NOMO-1 treated with DMSO at 0.1 percent for 48 hours (cell line): ENCODE results near the gene CNTNAP4.

Source experiments
- DNase-seq: peaks from one replicate; lab custom pipeline; 2025; ENCODE audit not compliant: unreplicated experiment; lab: John Stamatoyannopoulos, UW

CNTNAP4 gene

DNA sequence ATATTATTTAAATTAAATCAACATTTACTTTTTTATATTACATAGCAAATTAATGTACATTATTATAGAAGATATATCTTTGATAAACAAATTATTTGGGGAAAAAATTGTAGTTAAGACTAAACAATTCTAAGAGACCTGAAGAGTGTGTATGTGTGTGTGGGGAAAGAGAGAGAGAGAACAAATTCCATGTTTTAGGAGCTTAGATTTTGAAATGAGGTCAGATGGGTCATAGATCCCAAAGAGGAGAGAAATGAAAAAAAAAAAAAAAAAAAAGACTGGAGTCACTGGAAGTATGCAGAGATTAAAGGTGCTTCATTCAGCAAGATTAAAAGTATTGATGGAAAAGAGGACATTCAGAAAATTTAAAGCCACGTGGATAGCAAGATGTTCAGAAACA lies 206.8 kb downstream of the CNTNAP4 start:
- no peak for DNase-seq

DNA sequence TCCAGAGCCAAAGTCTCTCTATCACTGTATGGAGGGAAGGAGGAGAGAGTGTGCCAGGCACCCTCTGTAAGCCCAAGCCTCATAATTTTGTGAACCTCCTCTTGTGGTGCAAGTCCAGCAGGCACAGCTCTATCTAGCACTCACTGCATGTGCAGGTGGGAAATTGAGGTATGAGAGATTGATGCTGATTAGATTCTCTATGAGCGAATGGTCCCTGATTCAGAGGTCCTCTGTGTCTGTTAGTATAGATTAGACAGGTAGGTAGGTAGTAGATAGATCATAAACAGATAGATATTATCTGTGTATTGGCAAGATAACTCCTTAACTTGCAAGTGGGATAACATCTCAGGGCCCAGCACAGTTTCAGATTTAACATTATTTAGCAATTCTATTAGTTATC lies 209.5 kb downstream of the CNTNAP4 start:
- no peak for DNase-seq

DNA sequence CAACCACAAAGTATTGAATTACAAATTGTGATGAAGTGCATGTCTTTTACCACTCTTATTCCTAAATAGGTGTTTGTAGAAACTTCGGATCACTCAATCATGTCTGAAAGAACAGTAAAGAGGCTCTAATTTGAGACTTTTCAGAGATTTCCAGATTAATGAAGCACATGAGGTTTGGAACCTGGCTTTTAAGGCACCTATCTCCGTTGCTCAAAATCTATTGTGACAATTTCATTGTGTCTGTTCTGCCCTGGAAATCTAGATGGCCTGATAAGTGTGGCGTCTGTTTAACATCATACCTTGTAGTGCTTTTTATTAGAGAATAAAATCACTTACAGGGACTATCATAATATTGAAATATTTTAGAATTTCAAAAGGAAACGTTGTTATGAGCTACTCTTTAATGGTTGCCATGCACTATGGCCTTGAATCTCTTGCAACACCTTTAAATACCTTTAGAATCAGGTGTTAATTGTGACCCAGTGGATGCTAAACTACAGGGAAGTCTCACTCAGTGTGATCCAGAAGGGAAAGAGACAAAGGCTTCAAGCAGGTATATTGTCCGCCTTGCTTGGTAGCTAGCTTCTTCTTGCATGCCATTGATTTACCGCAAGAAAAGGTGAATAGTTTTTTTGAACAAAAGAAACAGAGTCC lies 210.3 kb downstream of the CNTNAP4 start:
- DNase-seq: no peak

DNA sequence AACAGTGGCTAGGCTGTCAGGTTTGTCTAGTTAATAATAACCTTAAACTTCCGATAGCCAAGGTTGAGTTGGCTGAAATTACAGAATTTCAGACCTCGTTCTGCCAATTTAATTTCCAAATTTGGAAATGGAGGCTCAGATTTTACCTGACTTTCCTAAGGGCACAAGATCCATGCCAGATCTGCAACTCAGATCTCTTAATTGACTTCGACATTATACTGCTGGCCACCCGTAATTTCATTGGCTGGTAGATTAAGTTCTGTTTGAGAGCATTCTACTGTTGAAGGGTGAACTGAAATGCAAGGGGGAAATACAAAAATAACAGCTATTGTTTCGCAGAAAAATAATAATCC lies 210.8 kb downstream of the CNTNAP4 start:
- no peak for DNase-seq

DNA sequence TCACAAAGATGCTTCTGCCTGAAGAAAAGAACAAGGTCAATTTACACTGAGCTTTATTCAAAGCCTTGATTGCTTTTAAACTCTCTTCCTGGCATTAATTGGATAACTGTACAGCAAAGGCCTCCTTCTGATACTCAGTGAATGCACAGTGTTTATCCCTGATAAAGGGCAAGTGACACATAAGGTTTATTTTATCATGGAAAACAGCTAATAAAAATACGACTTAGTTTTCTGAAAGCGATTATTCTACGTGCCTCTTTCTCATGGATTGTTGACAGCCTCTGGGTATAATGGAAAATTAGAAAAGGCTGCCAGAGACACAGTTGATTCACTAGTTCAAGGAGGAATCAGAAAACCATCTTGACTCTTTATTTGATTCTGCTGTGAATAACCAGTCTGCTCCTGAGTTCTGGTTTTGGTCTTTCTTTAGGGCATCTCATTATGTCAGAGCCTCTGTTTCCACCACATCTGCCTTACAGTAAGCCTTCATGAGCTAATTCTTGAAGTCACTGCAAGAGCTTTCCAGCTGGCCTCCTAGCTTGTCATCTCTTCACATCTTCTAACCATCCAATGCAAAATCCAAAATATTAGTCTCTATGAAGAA lies 212.9 kb downstream of the CNTNAP4 start:
- no peak for DNase-seq

DNA sequence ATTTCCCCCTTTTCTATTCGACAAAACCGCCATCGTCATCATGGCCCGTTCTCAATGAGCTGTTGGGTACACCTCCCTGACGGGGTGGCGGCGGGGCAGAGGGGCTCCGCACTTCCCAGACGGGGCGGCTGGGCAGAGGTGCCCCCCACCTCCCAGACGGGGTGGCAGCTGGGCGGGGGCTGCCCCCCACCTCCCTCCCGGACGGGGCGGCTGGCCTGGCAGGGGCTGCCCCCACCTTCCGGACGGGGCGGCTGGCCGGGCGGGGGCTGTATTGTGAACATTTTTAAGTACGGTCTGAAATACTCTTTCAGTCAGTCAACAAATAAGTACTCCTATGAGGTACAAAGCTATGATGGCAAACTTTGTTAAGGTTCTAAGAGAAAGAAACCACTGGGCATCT lies 222.8 kb downstream of the CNTNAP4 start:
- DNase-seq: no peak

DNA sequence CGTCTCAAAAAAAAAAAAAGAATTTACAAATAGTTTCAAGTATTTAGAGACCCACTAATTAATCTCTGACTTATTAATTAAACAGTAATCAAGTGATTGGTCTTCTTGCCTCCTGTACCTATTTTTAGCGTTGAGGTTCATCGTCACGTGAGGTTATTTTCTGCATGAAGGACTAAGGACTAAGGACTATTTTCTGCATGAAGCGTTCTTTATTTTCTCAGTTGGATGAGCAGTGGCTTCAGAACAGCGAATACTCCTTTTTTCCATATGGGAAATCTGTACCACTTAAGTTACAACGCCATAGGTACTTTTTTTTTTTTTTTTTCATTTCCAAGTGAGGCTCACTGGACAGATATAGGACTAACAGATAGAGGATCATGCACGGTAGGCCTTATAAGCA lies 224.9 kb downstream of the CNTNAP4 start:
- no peak for DNase-seq

DNA sequence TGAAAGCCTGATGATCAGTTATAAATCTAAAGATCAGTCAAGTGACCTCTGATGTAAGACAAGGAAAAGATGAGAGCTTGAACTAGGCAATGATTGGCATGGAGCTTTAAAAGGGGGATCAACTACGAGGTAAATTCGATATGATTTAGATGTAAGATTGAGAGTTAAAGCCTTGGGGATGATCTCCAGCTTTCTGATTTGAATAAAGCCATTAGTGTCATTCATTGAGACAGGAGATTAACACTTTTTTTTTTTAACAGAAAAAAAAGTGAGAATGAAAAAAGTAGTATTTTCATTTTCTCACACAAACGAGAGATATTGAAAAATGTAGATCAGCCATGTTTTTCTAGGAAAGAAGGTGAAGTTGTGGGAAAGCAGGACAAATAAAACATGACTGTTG lies 225.4 kb downstream of the CNTNAP4 start:
- no peak for DNase-seq

DNA sequence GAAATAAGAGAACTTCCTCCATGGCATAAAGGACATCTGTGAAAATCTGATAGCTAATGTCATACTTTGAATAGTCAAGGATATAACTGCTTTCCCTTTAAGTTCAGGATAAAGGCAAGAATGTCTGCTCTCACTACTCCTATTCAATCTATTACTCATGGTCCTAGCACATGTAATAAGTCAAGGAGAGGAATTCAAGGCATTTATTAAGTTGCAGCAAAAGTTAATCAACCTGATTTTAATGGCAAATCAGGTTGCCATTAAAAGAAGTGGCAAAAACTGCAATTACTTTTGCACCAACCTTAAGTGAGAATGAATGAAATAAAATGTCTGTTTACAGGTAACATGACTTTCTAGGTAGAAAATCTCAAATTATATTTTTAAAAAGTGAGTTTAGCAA lies 225.9 kb downstream of the CNTNAP4 start:
- no peak for DNase-seq

DNA sequence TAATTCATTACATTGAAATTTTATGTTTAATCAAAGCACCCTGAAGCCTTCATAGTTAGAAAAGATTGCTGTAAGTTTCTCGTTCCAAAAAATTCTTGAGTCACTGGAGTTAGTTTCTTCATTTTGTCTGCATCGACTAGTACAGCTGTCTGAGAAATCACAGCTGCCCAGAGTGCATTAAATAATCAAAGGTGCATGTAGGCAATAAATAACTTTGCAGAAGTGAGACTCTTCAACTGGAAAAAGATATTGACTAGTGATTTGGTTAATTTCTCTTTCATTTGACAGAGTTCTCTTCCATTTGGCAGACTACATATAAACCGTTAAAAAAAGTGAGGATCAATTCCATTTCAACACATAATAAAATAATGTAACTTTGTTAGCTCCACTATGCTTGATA lies 234.0 kb downstream of the CNTNAP4 start:
- no peak for DNase-seq

DNA sequence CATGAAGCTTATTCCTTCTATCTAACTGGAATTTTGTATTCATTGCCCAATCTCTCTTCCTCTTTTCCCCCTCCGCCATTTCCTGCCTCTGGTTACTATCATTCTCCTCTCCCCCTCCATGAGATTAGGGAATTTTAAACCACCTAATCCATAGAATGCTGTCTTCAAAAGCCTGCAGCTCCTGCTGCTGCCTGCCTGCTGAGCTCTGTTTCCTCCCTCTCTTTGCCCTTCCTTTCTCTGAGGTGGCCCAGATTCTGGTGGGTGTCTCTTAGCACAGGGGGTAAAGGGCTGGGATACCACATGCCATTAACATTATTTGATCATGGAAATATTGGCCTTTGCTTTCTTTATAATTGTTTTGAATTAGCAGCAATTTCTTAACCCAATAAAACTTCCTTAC lies 241.6 kb downstream of the CNTNAP4 start:
- no peak for DNase-seq

DNA sequence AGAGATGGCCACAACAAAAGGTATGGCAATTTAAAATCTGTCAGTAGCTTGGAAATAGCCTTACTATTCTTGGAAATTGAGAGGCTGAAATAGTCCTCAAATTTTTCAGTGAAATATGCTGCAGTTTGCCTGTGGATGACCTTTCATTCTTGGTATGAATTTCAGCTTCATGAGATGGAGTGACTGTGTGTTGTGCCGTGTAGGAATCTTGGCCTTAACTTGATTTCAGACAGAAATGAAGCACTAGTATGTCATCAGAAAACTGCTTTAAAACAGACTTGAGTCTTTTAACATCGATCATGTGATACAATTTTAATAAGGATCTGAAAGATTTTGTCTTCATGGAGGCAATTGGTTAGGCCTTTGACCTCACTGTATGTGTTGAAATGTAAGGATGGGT lies 247.2 kb downstream of the CNTNAP4 start:
- no peak for DNase-seq

DNA sequence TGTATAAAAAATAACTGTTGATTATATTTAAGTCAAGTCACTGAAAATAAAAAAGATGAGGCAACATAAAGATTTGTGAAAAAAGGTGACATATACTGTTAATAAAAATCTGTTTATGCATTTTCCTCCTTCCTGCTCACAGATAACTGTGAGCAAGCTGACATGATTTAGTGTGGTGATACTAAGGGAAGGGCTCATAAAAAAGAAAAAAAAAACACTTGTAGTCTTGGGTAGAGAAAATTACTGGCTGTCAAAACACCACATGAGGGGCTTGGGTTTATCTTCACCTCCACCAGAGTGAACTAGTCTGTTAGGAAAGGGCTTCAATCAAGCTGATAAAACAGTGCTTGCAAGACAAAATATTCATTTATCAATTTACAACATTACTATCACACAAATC lies 247.6 kb downstream of the CNTNAP4 start:
- no peak for DNase-seq

DNA sequence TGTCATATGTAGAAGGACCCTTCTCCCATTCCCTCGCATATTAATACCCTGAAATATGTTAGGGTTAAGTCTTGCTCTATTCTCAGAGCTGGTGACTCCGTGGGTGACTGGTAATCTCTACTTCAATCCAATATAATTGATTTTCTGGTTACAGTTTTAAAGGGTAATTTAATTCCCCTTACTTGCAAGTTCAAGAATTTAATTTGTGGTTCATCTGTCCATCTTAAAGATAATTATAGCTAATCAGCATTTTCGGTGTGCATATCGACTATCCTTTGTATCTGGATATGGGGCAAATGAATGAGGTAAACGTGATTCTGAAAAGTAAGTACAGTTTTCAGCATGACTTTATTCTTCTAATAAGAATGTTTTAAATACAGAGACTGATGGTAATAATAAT lies 250.0 kb downstream of the CNTNAP4 start:
- no peak for DNase-seq

DNA sequence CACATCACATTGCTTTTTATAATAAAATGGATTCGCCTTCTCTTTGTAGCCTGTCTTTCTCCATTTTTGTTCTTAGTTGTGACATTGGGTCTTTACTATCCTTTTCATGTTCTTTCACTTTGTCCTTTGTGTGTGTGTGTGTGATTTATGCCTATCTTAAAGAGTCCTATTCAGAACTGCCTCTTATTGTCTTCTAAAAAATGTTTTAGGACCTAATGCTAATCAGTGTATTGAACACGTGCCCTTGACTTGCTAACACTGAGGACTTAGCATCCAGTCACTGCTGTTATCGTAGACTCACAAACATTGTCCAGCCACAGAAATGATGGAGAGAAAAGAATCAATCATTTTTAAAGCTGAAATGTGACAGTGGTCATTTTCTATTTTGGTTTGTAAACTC lies 251.9 kb downstream of the CNTNAP4 start:
- no peak for DNase-seq

DNA sequence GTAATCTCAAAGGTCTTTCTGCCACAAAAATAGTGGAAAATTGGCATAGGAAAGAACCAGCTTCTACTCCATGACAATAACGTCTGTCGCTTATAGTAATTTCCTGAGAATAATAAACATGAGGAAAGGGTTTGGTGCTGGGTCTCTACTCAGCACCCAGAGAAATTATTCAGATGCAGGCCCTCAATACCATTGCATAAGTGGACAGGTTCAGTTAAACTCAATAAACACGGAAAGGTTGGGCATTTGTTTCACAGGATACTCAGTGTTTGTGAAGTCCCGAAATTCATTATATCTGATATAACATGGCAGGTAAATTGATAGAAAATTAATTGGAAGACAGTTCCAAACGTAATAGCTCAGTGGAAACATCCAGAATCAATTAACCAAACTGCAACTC lies 254.0 kb downstream of the CNTNAP4 start:
- no peak for DNase-seq

DNA sequence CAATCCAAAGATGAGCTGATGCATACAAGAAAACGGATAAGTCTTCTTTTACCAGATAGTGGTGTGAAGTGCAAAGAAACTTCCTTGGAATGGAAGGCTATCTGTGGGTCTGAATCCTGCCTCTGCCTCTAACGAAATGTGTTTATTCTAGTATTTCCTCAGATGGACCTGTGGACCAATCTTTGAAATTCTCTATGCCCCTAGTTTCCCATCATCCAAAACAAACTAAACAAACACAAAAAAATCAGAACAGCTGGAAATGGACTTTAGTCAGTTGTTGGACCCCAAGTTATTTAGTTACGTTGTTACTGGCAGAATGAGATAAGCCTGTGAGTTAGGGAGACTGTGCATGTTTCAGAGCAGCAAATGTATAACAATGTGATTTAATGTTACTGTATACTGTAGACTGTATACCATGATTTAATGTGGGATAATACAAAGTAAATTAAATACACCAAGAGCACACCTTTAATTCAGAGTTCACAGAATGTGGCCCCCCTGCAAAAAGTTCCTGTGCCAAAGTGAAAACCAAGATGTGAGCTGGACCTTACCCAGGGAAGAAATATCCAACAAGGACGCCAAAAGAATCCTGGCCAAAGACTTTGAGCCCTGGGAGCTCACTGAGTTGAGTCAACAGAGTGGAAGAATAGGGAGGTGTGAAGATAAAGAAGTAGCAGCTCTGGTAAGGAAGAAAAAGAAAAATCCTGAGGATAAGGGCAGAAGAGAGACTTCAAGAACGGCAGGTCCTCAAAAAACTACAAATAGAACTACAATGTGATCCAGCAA lies 255.2 kb downstream of the CNTNAP4 start:
- no peak for DNase-seq

DNA sequence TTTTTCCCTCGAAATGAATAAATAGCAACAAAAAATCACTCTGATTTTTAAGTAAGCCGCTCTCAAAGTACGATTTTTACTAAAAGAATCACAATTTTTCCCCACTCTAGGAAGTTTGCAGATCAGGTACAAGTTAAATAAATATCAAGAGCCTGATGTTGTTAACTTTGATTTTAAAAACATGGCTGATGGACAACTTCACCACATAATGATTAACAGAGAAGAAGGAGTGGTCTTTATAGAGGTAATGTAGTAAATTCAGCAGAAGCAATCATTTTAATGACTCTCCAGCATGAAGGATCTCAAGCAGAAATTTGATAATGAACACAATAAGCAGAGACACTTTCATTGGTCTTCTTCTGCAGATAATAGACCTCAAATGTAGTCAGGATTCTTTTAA lies 262.4 kb downstream of the CNTNAP4 start:
- no peak for DNase-seq

DNA sequence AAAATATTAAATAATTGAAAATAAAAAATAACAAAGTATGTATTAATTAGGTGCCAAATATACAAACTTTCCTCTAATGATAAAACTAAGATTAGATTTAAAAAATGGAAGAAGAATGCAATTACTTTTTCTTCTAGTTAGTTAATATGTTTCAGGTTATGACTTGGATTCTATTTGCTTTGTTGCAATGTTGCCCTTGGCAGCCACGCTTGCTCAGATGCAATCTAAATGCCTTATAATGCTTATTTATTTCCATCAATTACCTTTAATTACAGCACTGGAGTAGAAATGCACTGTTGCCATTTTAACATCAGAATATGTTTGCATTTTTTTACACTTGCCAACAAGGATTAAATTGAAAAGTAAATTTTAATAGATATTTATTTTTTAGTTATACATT lies 263.9 kb downstream of the CNTNAP4 start:
- DNase-seq: no peak

DNA sequence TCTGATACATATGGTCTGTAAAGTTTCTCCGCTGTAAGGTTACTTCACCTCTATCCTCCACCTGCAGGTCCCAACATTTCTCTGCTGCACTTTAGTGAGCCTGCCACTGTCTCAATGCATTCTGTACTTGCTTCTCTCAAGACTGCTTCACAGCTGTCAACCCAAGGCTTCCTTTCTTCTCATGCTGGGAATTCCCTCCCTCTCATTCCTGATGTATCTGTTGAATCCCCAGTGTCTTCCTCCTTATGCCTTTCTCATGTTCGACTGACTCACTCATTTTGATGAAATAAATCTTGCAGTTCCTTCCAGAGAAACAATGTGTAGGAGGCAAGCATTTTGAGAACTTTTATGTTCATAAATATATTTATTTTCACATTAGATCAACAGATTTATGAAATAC lies 288.3 kb downstream of the CNTNAP4 start:
- no peak for DNase-seq

DNA sequence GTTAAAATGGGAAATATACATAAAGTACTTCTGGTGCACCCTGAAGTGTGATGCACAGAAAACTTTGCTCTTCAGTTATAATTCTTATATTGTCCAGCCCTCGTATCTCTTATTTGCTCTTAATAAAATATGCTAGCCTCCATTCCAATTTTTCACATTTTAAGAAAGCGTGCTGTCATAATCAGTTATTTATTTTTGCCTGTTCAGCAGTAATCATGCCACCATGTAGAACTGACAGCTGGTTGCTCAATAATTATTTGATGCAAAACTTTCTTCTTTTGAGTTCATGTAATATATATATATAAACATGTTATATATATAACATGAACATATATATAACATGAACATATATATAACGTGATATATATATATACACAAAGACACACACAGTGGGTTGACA lies 294.6 kb downstream of the CNTNAP4 start:
- DNase-seq: no peak

DNA sequence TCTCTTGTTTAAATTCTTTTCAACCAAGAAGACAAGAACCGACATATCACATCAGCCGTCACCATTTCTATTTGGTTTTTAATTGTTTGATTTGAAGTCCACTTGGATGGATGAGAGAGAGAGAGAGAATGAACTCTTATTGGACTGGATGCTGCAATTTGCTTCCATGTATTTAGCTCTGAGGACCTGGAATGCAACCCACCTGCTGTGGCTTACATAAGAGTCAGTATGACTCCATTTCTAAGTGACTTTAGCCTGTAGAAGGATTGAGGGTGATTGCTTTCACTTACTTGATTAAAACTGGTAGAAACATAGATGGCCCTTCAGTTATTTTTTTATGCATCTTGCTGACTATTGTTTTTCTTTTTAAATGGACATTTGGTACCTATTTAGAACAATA lies 296.1 kb downstream of the CNTNAP4 start:
- no peak for DNase-seq

DNA sequence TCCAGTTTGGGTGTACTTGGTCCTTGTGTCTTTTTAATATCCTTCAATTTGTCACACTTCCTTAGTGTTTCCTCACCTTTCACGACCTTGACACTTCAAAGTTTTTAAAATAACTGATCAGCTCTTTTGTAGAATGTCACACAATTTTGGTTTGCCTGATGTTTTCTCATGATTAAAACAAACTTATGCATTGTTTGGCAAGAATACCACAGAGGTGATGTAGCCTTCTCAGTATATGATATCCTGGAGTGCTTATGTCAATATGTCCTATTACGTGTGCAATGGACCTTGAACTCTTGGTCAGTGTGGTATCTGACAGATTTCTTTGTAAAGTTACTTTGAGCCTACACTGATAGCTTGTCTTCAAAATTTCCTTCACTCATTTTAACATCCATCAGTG lies 297.4 kb downstream of the CNTNAP4 start:
- no peak for DNase-seq
